Right ventricle myocardium inferior (tissue), 1 donor: ENCODE results near the gene TBC1D8. TPM values are rescaled to one million over a fixed set of nuclear protein-coding genes. Genes with fewer than 3 reads are reported as not detected.

Experiments
- ATAC-seq: fragments of 200-7000 bp; cut with Tn5 transposase; one replicate; pipeline ENCODE4 v1.9.1; 2020; ENCODE audit warnings: mild to moderate bottlenecking, moderate library complexity
- DNase-seq: peaks from one replicate; pipeline ENCODE4 v3.0.0; 2021; ENCODE audit errors: missing footprints
- intact Hi-C: fragments of 100-400 bp; cut with DNase I; formaldehyde crosslinking; loops from one replicate; pipeline ENCODE4 v1.11.0; 2022
- total RNA-seq: library from RNA; stranded (reverse); fragmentation: NEBNext Ultra II Directional; extraction: Animal tissue kit (Norgen Biotek cat#: 25700); gene quantifications from one replicate; pipeline ENCODE4 v1.2.1, GENCODE V29; 2021
- donor health status: DM: no; HTN: yes; CAD: no; lungs with severe emphysema.

The TBC1D8 gene
- total RNA-seq, 1 donor from 2014 or later, result 37.9 TPM

- DNase-seq (no peak), ATAC-seq (no peak)
- intact Hi-C loops, result no loop called here
Observed at GRCh38 chr2:101094351-101094750, 56.8 kb downstream of the TBC1D8 start.

- intact Hi-C loops, result no loop called here
- DNase-seq, result no peak
- no peak for ATAC-seq
Observed at GRCh38 chr2:101089942-101090799, 61.0 kb downstream of the TBC1D8 start.

GRCh38 chr2:101089419-101089818 is 61.8 kb downstream of the TBC1D8 start:
- ATAC-seq (no peak), DNase-seq (no peak)
- intact Hi-C loops, result no loop called here

GRCh38 chr2:101087638-101088037 is 63.5 kb downstream of the TBC1D8 start:
- intact Hi-C loops, result no loop called here
- DNase-seq (no peak), ATAC-seq (no peak)

- no peak for ATAC-seq
- DNase-seq, result no peak
Observed at GRCh38 chr2:101083613-101084012, 67.6 kb downstream of the TBC1D8 start.

GRCh38 chr2:101082998-101083397 is 68.2 kb downstream of the TBC1D8 start:
- intact Hi-C loops, result no loop called here
- DNase-seq (no peak), ATAC-seq (no peak)

More at GRCh38 chr2:101083613-101084012, 67.6 kb downstream of the TBC1D8 start:
- intact Hi-C loops, result no loop called here

GRCh38 chr2:101081375-101081907 is 69.7 kb downstream of the TBC1D8 start:
- ATAC-seq (no peak), DNase-seq (no peak)
- intact Hi-C loops, result no loop called here

GRCh38 chr2:101080211-101081068 is 70.7 kb downstream of the TBC1D8 start:
- intact Hi-C loops, result no loop called here
- DNase-seq (no peak), ATAC-seq (no peak)

- DNase-seq (no peak), ATAC-seq (peak; percentile 50)
- intact Hi-C loops, result no loop called here
Observed at GRCh38 chr2:101076581-101076980, 74.6 kb downstream of the TBC1D8 start.

- intact Hi-C loops, result loop anchor here (5.0 kb wide), 2 partner anchors 42 to 87 kb away; partner anchors contain the start of gene TBC1D8
- ATAC-seq (peak; percentile 53), DNase-seq (no peak)
Observed at GRCh38 chr2:101064868-101065549, 86.2 kb downstream of the TBC1D8 start.

- intact Hi-C loops, result loop anchor here (5.0 kb wide), 2 partner anchors 43 to 88 kb away; partner anchors contain the start of gene TBC1D8
- ATAC-seq (no peak), DNase-seq (no peak)
Observed at GRCh38 chr2:101064505-101064867, 86.7 kb downstream of the TBC1D8 start.

- no peak for DNase-seq
Observed at GRCh38 chr2:101064125-101064502, 87.1 kb downstream of the TBC1D8 start.

GRCh38 chr2:101063352-101064124 is 87.6 kb downstream of the TBC1D8 start:
- intact Hi-C loops, result loop anchor here (5.0 kb wide), 2 partner anchors 44 to 89 kb away; partner anchors contain the start of gene TBC1D8
- DNase-seq (no peak), ATAC-seq (no peak)

More at GRCh38 chr2:101064125-101064502, 87.1 kb downstream of the TBC1D8 start:
- intact Hi-C loops, result loop anchor here (5.0 kb wide), 2 partner anchors 43 to 88 kb away; partner anchors contain the start of gene TBC1D8
- no peak for ATAC-seq

- DNase-seq, result no peak
- ATAC-seq, result no peak
- intact Hi-C loops, result no loop called here
Observed at GRCh38 chr2:101058386-101058785, 92.8 kb downstream of the TBC1D8 start.

GRCh38 chr2:101057051-101057933 is 93.9 kb downstream of the TBC1D8 start:
- no peak for DNase-seq
- ATAC-seq, result no peak
- intact Hi-C loops, result no loop called here

- DNase-seq (no peak), ATAC-seq (peak; percentile 42)
- intact Hi-C loops, result no loop called here
Observed at GRCh38 chr2:101053117-101053516, 98.1 kb downstream of the TBC1D8 start.

GRCh38 chr2:101052147-101052546 is 99.0 kb downstream of the TBC1D8 start:
- DNase-seq, result no peak
- ATAC-seq, result no peak
- intact Hi-C loops, result no loop called here
